Prostate gland (tissue), 2 donors: ENCODE results near the gene UBE2E1. TPM values are rescaled to one million over a fixed set of nuclear protein-coding genes. Genes with fewer than 3 reads are reported as not detected.

Experiments used
- DNase-seq: peaks from one replicate; pipeline ENCODE4 v3.0.0-alpha.2; 2019; ENCODE audit warnings: low spot score
- H3K27ac ChIP-seq, 2 donors: fragments of 200-600 bp; sonication (generic); 2 replicates each; pipeline ENCODE4 v1.5.1; 2017 to 2019
- H3K27me3 ChIP-seq: fragments of 200-600 bp; sonication (generic); replicated peaks from 2 replicates; pipeline ENCODE4 v1.5.1; 2019; ENCODE audit not compliant: insufficient read depth
- H3K36me3 ChIP-seq, 2 donors: fragments of 200-600 bp; sonication (generic); 1 replicate in 1 of 2; 2 replicates in 1 of 2; pipeline versions ENCODE4 v1.5.1 to v1.8.1; 2017 to 2019
- H3K4me1 ChIP-seq: fragments of 200-600 bp; sonication (generic); replicated peaks from 2 replicates; pipeline ENCODE4 v1.5.1; 2019
- H3K4me3 ChIP-seq, 2 donors: fragments of 200-600 bp; sonication (generic); 2 replicates each; pipeline ENCODE4 v1.5.1; 2017 to 2019
- H3K9me3 ChIP-seq: fragments of 200-600 bp; sonication (generic); 2 replicates; pipeline ENCODE4 v1.5.1; 2017
- POLR2A ChIP-seq: fragments of 450-650 bp; IDR thresholded peaks from one replicate; pipeline ENCODE4 v1.6.1; 2016; ENCODE audit warnings: antibody characterized with exemption, mild to moderate bottlenecking
- POLR2AphosphoS5 ChIP-seq: sonication (generic); formaldehyde crosslinking; IDR thresholded peaks from one replicate; pipeline ENCODE4 v1.6.1; 2017; ENCODE audit warnings: antibody characterized with exemption
- WGBS: methylation state at CpG from one replicate; pipeline ENCODE4 v1.1.5; 2018; 5-methylcytosine and 5-hydroxymethylcytosine counted together
- intact Hi-C: fragments of 100-400 bp; cut with DNase I; formaldehyde crosslinking; loops from one replicate; pipeline ENCODE4 v1.14.2; 2022
- total RNA-seq, 2 donors: library from RNA; depleted of rRNA; stranded (reverse); fragments of >200 nt; gene quantifications; one replicate each; pipeline ENCODE4 v1.1.0, GENCODE V29; 2016
- TF ChIP-seq, protein P1 (sequence below), 4 experiments: fragments of 200-600 bp in 2 of 4; fragments of 450-650 bp in 2 of 4; sonication (generic) in 2 of 4; IDR thresholded peaks; 1 replicate in 3 of 4; 2 replicates in 1 of 4; pipeline ENCODE4 v1.5.1; 2016 to 2019; ENCODE audit warnings: antibody characterized with exemption in 4 of 4, mild to moderate bottlenecking in 2 of 4, moderate library complexity in 2 of 4

UBE2E1 gene
- 10 to 100 TPM; 77.8 to 92.1 TPM for total RNA-seq

- Histone ChIP-seq H3K27ac (peak within 1 kb of the TSS; percentile 93 to 96), H3K4me3 (peak within 1 kb of the TSS; percentile 92 to 99), H3K27me3 (no peaks in the 10 kb centered on the region), H3K9me3 (no peaks in the 10 kb centered on the region), H3K36me3 (no peaks in the 10 kb centered on the region), H3K4me1 (peaks cover 6% of the 10 kb centered on the region)
- peak; percentile 61 for DNase-seq
- intact Hi-C loops: loop anchor here (10.0 kb wide), 1 partner anchor 601 kb away; the partner anchor contains the start of gene UBE2E2
- under 1% methylated on average over 40 of the region's 82 CpGs for WGBS
- TF ChIP-seq POLR2AphosphoS5 (no peak), POLR2A (peak; percentile 50)
- TF ChIP-seq, protein P1, sequence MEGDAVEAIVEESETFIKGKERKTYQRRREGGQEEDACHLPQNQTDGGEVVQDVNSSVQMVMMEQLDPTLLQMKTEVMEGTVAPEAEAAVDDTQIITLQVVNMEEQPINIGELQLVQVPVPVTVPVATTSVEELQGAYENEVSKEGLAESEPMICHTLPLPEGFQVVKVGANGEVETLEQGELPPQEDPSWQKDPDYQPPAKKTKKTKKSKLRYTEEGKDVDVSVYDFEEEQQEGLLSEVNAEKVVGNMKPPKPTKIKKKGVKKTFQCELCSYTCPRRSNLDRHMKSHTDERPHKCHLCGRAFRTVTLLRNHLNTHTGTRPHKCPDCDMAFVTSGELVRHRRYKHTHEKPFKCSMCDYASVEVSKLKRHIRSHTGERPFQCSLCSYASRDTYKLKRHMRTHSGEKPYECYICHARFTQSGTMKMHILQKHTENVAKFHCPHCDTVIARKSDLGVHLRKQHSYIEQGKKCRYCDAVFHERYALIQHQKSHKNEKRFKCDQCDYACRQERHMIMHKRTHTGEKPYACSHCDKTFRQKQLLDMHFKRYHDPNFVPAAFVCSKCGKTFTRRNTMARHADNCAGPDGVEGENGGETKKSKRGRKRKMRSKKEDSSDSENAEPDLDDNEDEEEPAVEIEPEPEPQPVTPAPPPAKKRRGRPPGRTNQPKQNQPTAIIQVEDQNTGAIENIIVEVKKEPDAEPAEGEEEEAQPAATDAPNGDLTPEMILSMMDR (IDR thresholded peaks at IDR 0.05): no peak
Observed at GRCh38 chr3:23805633-23806533, at the start of gene UBE2E1. Gene UBE2E1 (plus strand): TSS chr3:23805955. CDS start chr3:23807270, 1,315 bp downstream.

GRCh38 chr3:23756206-23756840, 49.4 kb upstream of the UBE2E1 start:
- intact Hi-C loops: no loop called here
- 52% methylated on average over 3 of the region's 3 CpGs for WGBS
- H3K9me3 ChIP-seq: no peaks in the 10 kb centered on the region
- H3K36me3 ChIP-seq: no peaks in the 10 kb centered on the region
- H3K27me3 ChIP-seq: no peaks in the 10 kb centered on the region
- no peak for DNase-seq
- no peak overlapping the region for H3K4me3 ChIP-seq
- no peak for TF ChIP-seq POLR2AphosphoS5
- TF ChIP-seq, protein P1 (IDR thresholded peaks at IDR 0.05): no peak
- TF ChIP-seq POLR2A: no peak
- H3K27ac ChIP-seq: no peak overlapping the region
- no peaks in the 10 kb centered on the region for H3K4me1 ChIP-seq

- no peaks in the 10 kb centered on the region for H3K36me3 ChIP-seq
- H3K9me3 ChIP-seq: no peaks in the 10 kb centered on the region
- intact Hi-C loops: no loop called here
- DNase-seq: no peak
- no peak overlapping the region for H3K27ac ChIP-seq
- no peak overlapping the region for H3K4me3 ChIP-seq
- WGBS: 86% methylated on average over 5 of the region's 5 CpGs
- H3K27me3 ChIP-seq: no peaks in the 10 kb centered on the region
- TF ChIP-seq, protein P1 (IDR thresholded peaks at IDR 0.05): no peak
- TF ChIP-seq POLR2A (no peak), POLR2AphosphoS5 (no peak)
- no peaks in the 10 kb centered on the region for H3K4me1 ChIP-seq
Observed at GRCh38 chr3:23758253-23758838, 47.4 kb upstream of the UBE2E1 start.

DNA sequence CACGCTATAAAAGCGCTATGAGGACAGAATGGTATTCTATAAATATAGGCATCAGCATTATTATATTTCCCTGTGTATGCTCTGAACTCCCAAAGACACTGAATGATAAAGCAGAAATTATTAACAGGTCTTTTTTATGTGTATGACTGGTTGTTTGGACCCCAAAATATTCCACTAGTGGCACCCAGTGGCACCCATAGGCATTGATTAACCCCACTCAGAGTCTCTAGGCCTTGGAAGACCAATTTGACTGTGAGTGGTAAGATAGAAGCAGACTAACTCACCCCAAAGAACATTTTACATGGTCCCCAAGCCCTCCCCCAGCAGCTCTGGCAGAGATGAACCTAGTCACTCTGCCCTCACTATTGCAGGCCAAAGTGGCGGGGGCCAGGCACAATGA, 45.4 kb upstream of the UBE2E1 start:
- WGBS: 90% methylated on average over 3 of the region's 3 CpGs
- intact Hi-C loops: no loop called here
- H3K27me3 ChIP-seq: no peaks in the 10 kb centered on the region
- H3K27ac ChIP-seq: no peak overlapping the region
- TF ChIP-seq POLR2AphosphoS5: no peak
- TF ChIP-seq, protein P1 (IDR thresholded peaks at IDR 0.05): no peak
- no peak for TF ChIP-seq POLR2A
- H3K4me1 ChIP-seq: no peaks in the 10 kb centered on the region
- H3K4me3 ChIP-seq: no peak overlapping the region
- H3K36me3 ChIP-seq: no peaks in the 10 kb centered on the region
- DNase-seq: no peak
- H3K9me3 ChIP-seq: no peaks in the 10 kb centered on the region
